HepG2 (cell line): ENCODE measurements around the gene FANCD2. TPM values are rescaled to one million over a fixed set of nuclear protein-coding genes. Genes with fewer than 3 reads are reported as not detected.
A peak's percentile ranks its signal among the peaks of the same experiment; 100 is the strongest.

Experiments used
- ATAC-seq: fragments of 200-7000 bp; cut with Tn5 transposase; 3 replicates; pipeline ENCODE4 v1.9.1; 2020; ENCODE audit warnings: mild to moderate bottlenecking, moderate library complexity
- BruUV-seq: library from RNA; stranded (reverse); fragments of 400-500 nt; replicated peaks from 2 replicates; lab custom pipeline; 2021; lab: Mats Ljungman, UMichigan
- CTCF ChIA-PET: fragments of 300-600 bp; formaldehyde crosslinking; extraction: SDS; loops from one replicate; lab custom pipeline; 2021; ENCODE audit warnings: low total read pairs, inconsistent platforms, low intra/inter-chr PET ratio; lab: Yijun Ruan, JAX
- POLR2A ChIA-PET: fragments of 350-600 bp; sonication (Branson Sonifier 250); formaldehyde crosslinking; loops from one replicate; lab custom pipeline; 2020; ENCODE audit warnings: antibody characterized with exemption, inconsistent platforms; lab: Yijun Ruan, JAX
- DNase-seq: peaks from one replicate; pipeline ENCODE4 v3.0.0-alpha.2; 2015; ENCODE audit warnings: low spot score
- FAIRE-seq: peaks from 3 replicates; lab custom pipeline; 2011; peaks lifted over from hg19 to GRCh38; lab: Jason Lieb, UNC
- H2AFZ ChIP-seq: one replicate; pipeline ENCODE4 v1.6.1; 2011; ENCODE audit warnings: low read length, inconsistent platforms
- H3K27ac ChIP-seq: fragments of 300-600 bp; 3 replicates; pipeline ENCODE4 v1.8.0; 2011; ENCODE audit warnings: mixed run types, mild to moderate bottlenecking, mixed read lengths, low read length, inconsistent platforms; ENCODE audit not compliant: insufficient read depth; ENCODE audit errors: extremely low read length
- H3K27me3 ChIP-seq, 2 experiments: fragments of 200-600 bp in 1 of 2; 2 replicates in 1 of 2; 3 replicates in 1 of 2; pipeline versions ENCODE4 v1.6.0 to v1.8.0; 2011; ENCODE audit warnings: low read length in 2 of 2, mild to moderate bottlenecking in 2 of 2, moderate library complexity in 2 of 2, inconsistent platforms in 1 of 2; ENCODE audit not compliant: insufficient read depth in 2 of 2, control insufficient read depth in 1 of 2
- H3K36me3 ChIP-seq, 2 experiments: fragments of 200-600 bp in 1 of 2; replicated peaks in 1 of 2; 2 replicates in 1 of 2; 3 replicates in 1 of 2; pipeline versions ENCODE4 v1.5.1 to v1.8.0; 2011; ENCODE audit warnings: low read length in 2 of 2, inconsistent platforms in 1 of 2; ENCODE audit not compliant: insufficient read depth in 2 of 2, control insufficient read depth in 1 of 2
- H3K4me1 ChIP-seq: 2 replicates; pipeline ENCODE4 v1.5.1; 2012; ENCODE audit warnings: low read length, inconsistent platforms; ENCODE audit not compliant: insufficient read depth
- H3K4me2 ChIP-seq: 2 replicates; pipeline ENCODE4 v1.6.0; 2011; ENCODE audit warnings: low read depth, low read length, inconsistent platforms
- H3K4me3 ChIP-seq, 3 experiments: fragments of 200-600 bp in 1 of 3; sonication (generic), shearing (Covaris generic) in 1 of 3; replicated peaks in 1 of 3; 2 replicates each; pipeline ENCODE4 v1.5.1; 2011 to 2016; ENCODE audit warnings: low read length in 3 of 3, inconsistent platforms in 2 of 3, low read depth in 2 of 3, mild to moderate bottlenecking in 2 of 3, control low read depth in 1 of 3, mixed read lengths in 1 of 3; ENCODE audit not compliant: insufficient read depth in 1 of 3
- H3K79me2 ChIP-seq: one replicate; pipeline ENCODE4 v1.6.1; 2011; ENCODE audit warnings: low read length, inconsistent platforms; ENCODE audit not compliant: insufficient read depth
- H3K9ac ChIP-seq: 2 replicates; pipeline ENCODE4 v1.6.0; 2011; ENCODE audit warnings: mild to moderate bottlenecking, low read depth, low read length, inconsistent platforms; ENCODE audit not compliant: insufficient read depth
- H3K9me3 ChIP-seq: 2 replicates; pipeline ENCODE4 v1.5.1; 2012; ENCODE audit warnings: mild to moderate bottlenecking, low read length
- H4K20me1 ChIP-seq: 2 replicates; pipeline ENCODE4 v1.6.0; 2011; ENCODE audit warnings: inconsistent platforms, mild to moderate bottlenecking, low read length, moderate library complexity; ENCODE audit not compliant: insufficient read depth
- CBX1 ChIP-seq: IDR thresholded peaks from one replicate; pipeline ENCODE4 v1.6.1; 2016; ENCODE audit warnings: antibody characterized with exemption, low read depth
- CEBPB ChIP-seq: IDR thresholded peaks from 2 replicates; pipeline ENCODE4 v1.6.1; 2011; ENCODE audit warnings: low read depth, low read length, improper control_type of control experiment, borderline replicate concordance
- CREB1 ChIP-seq, 2 experiments: fragments of 450-650 bp in 1 of 2; IDR thresholded peaks; 2 replicates each; pipeline ENCODE4 v1.6.1; 2016 to 2017; ENCODE audit warnings: control low read depth in 1 of 2, mild to moderate bottlenecking in 1 of 2, missing compliant biosample characterization in 1 of 2, missing genetic modification characterization in 1 of 2
- CREM ChIP-seq, 2 experiments: sonication (generic) in 1 of 2; formaldehyde crosslinking in 1 of 2; IDR thresholded peaks; 2 replicates each; pipeline versions ENCODE4 v1.4.0 to v1.6.1; 2016 to 2020; ENCODE audit warnings: antibody characterized with exemption in 1 of 2, mild to moderate bottlenecking in 1 of 2, missing genetic modification reagents in 1 of 2
- FOXC1 ChIP-seq: sonication (generic); formaldehyde crosslinking; IDR thresholded peaks from 2 replicates; pipeline ENCODE4 v1.8.0; 2022; ENCODE audit warnings: mild to moderate bottlenecking, missing genetic modification reagents, borderline replicate concordance
- GATAD2A ChIP-seq: IDR thresholded peaks from 2 replicates; pipeline ENCODE4 v1.6.1; 2016
- HNRNPH1 ChIP-seq: fragments of 200-400 bp; formaldehyde crosslinking; optimal IDR thresholded peaks from 2 replicates; pipeline ENCODE3; 2017; ENCODE audit warnings: mild to moderate bottlenecking, low read depth, low read length
- JUND ChIP-seq: sonication (generic); formaldehyde crosslinking; IDR thresholded peaks from 2 replicates; pipeline ENCODE4 v1.8.0; 2022; ENCODE audit warnings: mild to moderate bottlenecking, missing genetic modification reagents
- MAFF ChIP-seq: IDR thresholded peaks from 2 replicates; pipeline ENCODE4 v1.6.1; 2011; ENCODE audit warnings: low read depth, low read length, improper control_type of control experiment
- MEF2D ChIP-seq: sonication (generic); formaldehyde crosslinking; IDR thresholded peaks from 2 replicates; pipeline ENCODE4 v1.5.1; 2020; ENCODE audit warnings: mild to moderate bottlenecking, missing genetic modification reagents
- MEIS2 ChIP-seq: sonication (generic); formaldehyde crosslinking; IDR thresholded peaks from 2 replicates; pipeline ENCODE4 v1.9.0; 2021; ENCODE audit warnings: mild to moderate bottlenecking, missing genetic modification reagents
- MXI1 ChIP-seq: IDR thresholded peaks from 3 replicates; pipeline ENCODE4 v1.6.1; 2012; ENCODE audit warnings: low read depth, low read length, inconsistent platforms, borderline replicate concordance
- SAP130 ChIP-seq: IDR thresholded peaks from 2 replicates; pipeline ENCODE4 v1.6.1; 2016; ENCODE audit warnings: low read depth
- ZBTB42 ChIP-seq: sonication (generic); formaldehyde crosslinking; IDR thresholded peaks from 2 replicates; pipeline ENCODE4 v1.5.0; 2020; ENCODE audit warnings: mild to moderate bottlenecking, missing genetic modification reagents
- ZFAT ChIP-seq: sonication (generic); formaldehyde crosslinking; conservative IDR thresholded peaks from 2 replicates; pipeline ENCODE4 v1.8.1; 2023; ENCODE audit warnings: missing genetic modification reagents, inconsistent platforms
- ZNF383 ChIP-seq: sonication (generic); formaldehyde crosslinking; IDR thresholded peaks from 2 replicates; pipeline ENCODE4 v1.4.0; 2020; ENCODE audit warnings: missing genetic modification reagents, mild to moderate bottlenecking, borderline replicate concordance
- ZNF749 ChIP-seq: sonication (generic); formaldehyde crosslinking; IDR thresholded peaks from 2 replicates; pipeline ENCODE4 v1.8.0; 2022; ENCODE audit warnings: mild to moderate bottlenecking, missing genetic modification reagents, moderate library complexity, borderline replicate concordance
- ZNF772 ChIP-seq: sonication (generic); formaldehyde crosslinking; IDR thresholded peaks from 2 replicates; pipeline ENCODE4 v1.5.0; 2020; ENCODE audit warnings: mild to moderate bottlenecking, missing genetic modification reagents
- WGBS: methylation state at CpG from one replicate; pipeline ENCODE4 v1.1.6; 2017; ENCODE audit warnings: low lambda C conversion rate; 5-methylcytosine and 5-hydroxymethylcytosine counted together
- in situ Hi-C: cut with HindIII; loops from 2 replicates; pipeline ENCODE4 v1.10.0; 2017; ENCODE audit warnings: low pct_unique_long_range_greater_than_20kb; ENCODE audit not compliant: extremely low pct_ligation_motif_present
- intact Hi-C: fragments of 100-400 bp; cut with micrococcal nuclease; formaldehyde crosslinking; loops from one replicate; pipeline ENCODE4 v1.10.0; 2022; ENCODE audit not compliant: unreplicated experiment
- polyA plus RNA-seq, 8 experiments: library from polyadenylated mRNA; depleted of rRNA in 3 of 8; stranded (reverse) in 7 of 8; unstranded in 1 of 8; fragments of >200 nt; fragmentation: Illumina TruSeq in 4 of 8; extraction: Trizol in 4 of 8; gene quantifications; 2 replicates each; pipeline versions ENCODE4 v1.2.1 to v1.2.3, GENCODE V29; 2011 to 2016; ENCODE audit warnings: low read depth in 4 of 8, missing spikeins in 1 of 8, mixed read lengths in 1 of 8; ENCODE audit not compliant: insufficient read depth in 1 of 8
- total RNA-seq, 5 experiments: library from RNA; depleted of rRNA; stranded (reverse); fragments of >200 nt; fragmentation: Illumina TruSeq; extraction: Trizol; gene quantifications; 2 replicates each; pipeline ENCODE4 v1.2.3, GENCODE V29; 2016; ENCODE audit warnings: low read depth in 1 of 5
- TF ChIP-seq, protein P1 (sequence below): sonication (generic); formaldehyde crosslinking; IDR thresholded peaks from 2 replicates; pipeline ENCODE4 v1.4.0; 2020; ENCODE audit warnings: missing genetic modification reagents

FANCD2 gene
- total and polyA plus RNA-seq, 2 of the 13 experiments (the other 11 are each of a cell fraction or from before 2014, with no cell fraction given) = 10.1 to 42.0 TPM

DNA sequence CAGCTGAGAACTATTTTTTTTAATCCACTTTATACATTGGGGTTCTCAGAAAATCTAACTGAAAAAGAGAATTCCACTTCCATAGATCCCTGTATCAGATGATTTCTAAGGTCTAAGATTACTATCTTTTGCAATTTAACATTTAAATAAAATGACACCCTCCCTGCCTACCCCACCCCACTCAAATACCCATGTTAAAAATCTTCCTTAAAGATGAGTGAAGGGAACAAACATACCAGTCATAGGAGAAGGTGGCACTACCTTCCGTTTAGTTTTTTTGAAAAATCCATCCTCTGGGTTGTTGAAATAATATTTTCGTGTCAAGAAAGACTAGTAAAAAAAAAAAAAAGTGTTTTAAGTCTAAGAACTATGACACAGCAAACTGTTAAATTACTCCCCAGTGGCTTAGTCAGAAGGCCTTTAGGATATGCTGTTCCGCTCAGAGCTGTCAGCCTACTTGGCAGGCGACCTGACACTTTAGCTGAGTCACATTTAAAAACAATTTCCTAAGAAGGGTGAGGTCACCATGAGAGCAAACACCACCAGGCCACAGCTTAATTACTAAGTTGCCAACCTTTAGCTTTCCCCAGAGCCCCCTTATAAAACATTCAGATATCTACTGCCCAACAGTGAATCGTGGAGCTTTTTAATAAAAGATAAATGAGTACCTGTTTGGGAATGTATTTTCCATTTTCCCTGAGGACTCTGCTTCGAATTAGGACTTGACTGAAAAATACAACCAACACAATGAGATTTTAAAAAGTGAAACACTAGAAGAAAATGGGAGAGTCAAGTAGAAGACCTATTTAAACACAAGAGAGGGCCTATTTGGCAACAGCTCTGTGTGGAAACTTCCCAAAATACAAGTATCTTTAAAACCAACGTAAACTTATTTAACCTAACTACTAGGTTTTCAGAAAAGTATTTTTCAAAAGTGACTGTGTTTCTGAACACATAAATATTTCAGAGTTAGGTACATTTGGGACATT is 49.2 kb upstream of the FANCD2 start:
- Histone ChIP-seq H3K27ac (peak overlapping the region; percentile 66), H3K4me3 (no peak overlapping the region), H2AFZ (no peak overlapping the region), H3K79me2 (no peaks in the 10 kb centered on the region), H3K36me3 (peaks cover 5 to 26% of the 10 kb centered on the region in 2 experiments), H3K27me3 (no peaks in the 10 kb centered on the region), H3K9me3 (no peaks in the 10 kb centered on the region), H3K4me2 (peak overlapping the region; percentile 12; the same call in 1 of the 2 replicates), H3K9ac (peak overlapping the region; percentile 29; the same call in 1 of the 2 replicates), H3K4me1 (peaks cover 37% of the 10 kb centered on the region), H4K20me1 (no peaks in the 10 kb centered on the region)
- DNase-seq (peak; percentile 86), ATAC-seq (peak; percentile 97), FAIRE-seq (peak; percentile 70)
- ChIA-PET CTCF (no interaction called here), POLR2A (interaction anchor here (0.5 to 1.6 kb wide), 9 partner anchors 9 to 182 kb away, joined by 3 to 5 read pairs (median 3); partner anchors contain the start of genes CRELD1, EMC3 and IL17RE)
- WGBS = 34% methylated on average over 7 of the region's 7 CpGs
- intact Hi-C loops = no loop called here
- in situ Hi-C loops = no loop called here
- TSS peak; percentile 62 for BruUV-seq
- no peak for TF ChIP-seq HNRNPH1
- peak; percentile 84 for TF ChIP-seq MAFF
- TF ChIP-seq ZNF772 = no peak
- no peak for TF ChIP-seq MEF2D (CRISPR knock-in tag)
- no peak for TF ChIP-seq CBX1
- TF ChIP-seq JUND (CRISPR knock-in tag) = 0 out of 2 replicates have a peak, but pooled peaks have one; percentile 18
- no peak for TF ChIP-seq FOXC1 (CRISPR knock-in tag)
- no peak for TF ChIP-seq ZBTB42 (CRISPR knock-in tag)
- TF ChIP-seq ZFAT = no peak
- TF ChIP-seq MXI1 = peak; percentile 67; the same call in 1 of the 3 replicates
- TF ChIP-seq SAP130 = peak; percentile 90
- no peak for TF ChIP-seq ZNF383 (CRISPR knock-in tag)
- 0 out of 2 replicates have a peak, but pooled peaks have one; percentile 6 for TF ChIP-seq CEBPB
- TF ChIP-seq CREB1 (IDR thresholded peaks at IDR 0.05) = peak; percentile 53; the same call in 1 of the 2 replicates
- TF ChIP-seq CREB1 (CRISPR knock-in tag; IDR thresholded peaks at IDR 0.05) = peak; percentile 70
- TF ChIP-seq CREM (IDR thresholded peaks at IDR 0.05) = peak; percentile 16; the same call in 1 of the 2 replicates
- TF ChIP-seq CREM (CRISPR knock-in tag; IDR thresholded peaks at IDR 0.05) = no peak
- TF ChIP-seq MEIS2 (CRISPR knock-in tag) = peak; percentile 87; the same call in 1 of the 2 replicates
- TF ChIP-seq GATAD2A (CRISPR knock-in tag) = peak; percentile 62
- TF ChIP-seq ZNF749 (CRISPR knock-in tag) = no peak
- TF ChIP-seq, protein P1, sequence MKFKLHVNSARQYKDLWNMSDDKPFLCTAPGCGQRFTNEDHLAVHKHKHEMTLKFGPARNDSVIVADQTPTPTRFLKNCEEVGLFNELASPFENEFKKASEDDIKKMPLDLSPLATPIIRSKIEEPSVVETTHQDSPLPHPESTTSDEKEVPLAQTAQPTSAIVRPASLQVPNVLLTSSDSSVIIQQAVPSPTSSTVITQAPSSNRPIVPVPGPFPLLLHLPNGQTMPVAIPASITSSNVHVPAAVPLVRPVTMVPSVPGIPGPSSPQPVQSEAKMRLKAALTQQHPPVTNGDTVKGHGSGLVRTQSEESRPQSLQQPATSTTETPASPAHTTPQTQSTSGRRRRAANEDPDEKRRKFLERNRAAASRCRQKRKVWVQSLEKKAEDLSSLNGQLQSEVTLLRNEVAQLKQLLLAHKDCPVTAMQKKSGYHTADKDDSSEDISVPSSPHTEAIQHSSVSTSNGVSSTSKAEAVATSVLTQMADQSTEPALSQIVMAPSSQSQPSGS (CRISPR knock-in tag) = peak; percentile 77
